Measurements from ENCODE around the gene TP53AIP1. TPM values are rescaled to one million over a fixed set of nuclear protein-coding genes. Genes with fewer than 3 reads are reported as not detected.

The TP53AIP1 gene
- total and polyA plus RNA-seq, 9 of the 15 experiments (the other 6 are each of a cell fraction or from before 2014, with no cell fraction given), result not detected

DNA sequence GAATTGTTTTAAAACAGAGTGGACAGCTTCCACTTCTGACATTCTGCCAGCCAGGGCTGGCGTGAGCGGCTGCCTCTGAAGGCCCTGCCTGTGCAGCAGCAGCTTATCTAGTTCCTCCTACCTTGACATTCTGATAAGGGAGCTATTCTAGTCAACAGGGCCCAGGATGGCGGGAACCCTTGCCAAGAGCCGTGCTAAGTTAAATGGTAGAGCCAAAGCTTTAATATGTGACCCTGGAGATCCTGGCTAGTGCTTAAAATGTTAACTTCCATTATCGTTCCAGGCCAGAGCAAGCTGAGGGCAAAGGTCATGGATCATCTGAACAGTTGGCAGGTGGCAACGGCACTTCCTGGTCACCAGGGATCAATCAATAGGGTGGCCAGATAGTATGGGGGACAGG is 48.0 kb downstream of the TP53AIP1 start (continued):
- TF ChIP-seq TEAD4 (IDR thresholded peaks at IDR 0.05; ENCODE audit: low read length) (peak; percentile 21; the same call in 1 of the 2 replicates), TEAD4 (CRISPR knock-in tag; IDR thresholded peaks at IDR 0.05; ENCODE audit: borderline replicate concordance) (no peak), FOXA1 (IDR thresholded peaks at IDR 0.05; ENCODE audit: borderline replicate concordance) (no peak)
- TF ChIP-seq, protein P1, sequence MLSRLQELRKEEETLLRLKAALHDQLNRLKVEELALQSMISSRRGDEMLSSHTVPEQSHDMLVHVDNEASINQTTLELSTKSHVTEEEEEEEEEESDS (CRISPR knock-in tag; IDR thresholded peaks at IDR 0.05), result no peak

DNA sequence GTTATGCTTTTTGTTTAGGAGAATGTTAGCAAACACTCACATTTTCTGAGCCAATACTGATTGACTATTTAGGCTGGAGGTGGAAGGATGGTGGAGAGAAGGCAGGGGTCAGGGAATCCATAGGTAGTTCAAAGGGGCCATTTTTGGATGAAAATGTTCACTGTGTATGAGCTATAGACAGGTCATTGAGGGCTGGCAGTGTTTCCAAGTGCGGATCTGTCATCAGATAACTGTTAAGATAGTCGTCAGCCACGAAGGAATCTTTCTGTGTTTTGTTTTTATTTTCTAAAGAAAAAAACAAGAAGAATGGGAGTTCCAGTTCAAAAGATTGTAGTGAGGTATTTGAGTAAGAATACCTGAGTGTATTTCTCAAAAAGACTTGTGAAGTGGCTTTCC is 48.4 kb downstream of the TP53AIP1 start:
- H4K20me1 ChIP-seq (replicated peaks; ENCODE audit: control insufficient read depth, insufficient read depth, low read length), result no peaks in the 10 kb centered on the region
- ChIA-PET POLR2A (interaction anchor here (1.2 kb wide), 1 partner anchor 34 kb away, joined by 4 read pairs; no protein-coding TSS in a partner anchor), CTCF (ENCODE audit: low intra/inter-chr PET ratio) (no interaction called here)
- no peaks in the 10 kb centered on the region for H3K36me3 ChIP-seq (ENCODE audit: control insufficient read depth, insufficient read depth, low read length)
- FAIRE-seq (no peak), ATAC-seq (no peak), DNase-seq (ENCODE audit: extremely low read depth in 1 of 4, low spot score in 3 of 4) (no peak)
- in situ Hi-C loops (cut with MboI), result loop anchor here (25.0 kb wide), 1 partner anchor 418 kb away; no protein-coding TSS in a partner anchor
- H3K9me1 ChIP-seq (ENCODE audit: control insufficient read depth, insufficient read depth, low read length), result no peaks in the 10 kb centered on the region
- peaks cover 0 to 5% of the 10 kb centered on the region in 2 experiments; a peak in 2 of 5 replicates for H3K4me1 ChIP-seq (replicated peaks in 1 of 2; ENCODE audit: control insufficient read depth in 2 of 2, insufficient read depth in 2 of 2, low read length in 2 of 2)
- peaks cover 0 to 12% of the 10 kb centered on the region in 2 experiments; a peak in 3 of 5 replicates for H3K27me3 ChIP-seq (ENCODE audit: control insufficient read depth in 2 of 2, insufficient read depth in 2 of 2, low read length in 2 of 2)
- no peak overlapping the region for H2AFZ ChIP-seq (ENCODE audit: low read depth, low read length)
- TF ChIP-seq ZNF696 (CRISPR knock-in tag; conservative IDR thresholded peaks at IDR 0.05), result no peak
- H3K4me2 ChIP-seq (ENCODE audit: insufficient read depth, low read length), result no peak overlapping the region
- no peaks in the 10 kb centered on the region for H3K9me3 ChIP-seq (replicated peaks; ENCODE audit: control insufficient read depth, insufficient read depth, low read depth, low read length)
- 0% methylated on average over 3 of the region's 3 CpGs for whole genome bisulfite sequencing (ENCODE audit: insufficient coverage, low coverage, missing lambda C conversion rate)
- BruUV-seq (replicated peaks), result no TSS peak
- no peaks in the 10 kb centered on the region for H3K79me2 ChIP-seq (ENCODE audit: control insufficient read depth, insufficient read depth, low read length)
- H3K9ac ChIP-seq (ENCODE audit: insufficient read depth in 1 of 2, low read depth in 2 of 2, low read length in 2 of 2), result no peak overlapping the region
- intact Hi-C loops (cut with micrococcal nuclease), result no loop called here
- no peak overlapping the region for H3K4me3 ChIP-seq
- no peak overlapping the region for H3K27ac ChIP-seq (ENCODE audit: extremely low read depth, low read depth, low read length)

Data from K562 (cell line).